Heart right ventricle (tissue), 16 donors: ENCODE data around the gene COQ8B. TPM values are rescaled to one million over a fixed set of nuclear protein-coding genes. Genes with fewer than 3 reads are reported as not detected.
"Not testable (repeated sequence)": the region's sequence is repeated elsewhere in the genome, so short reads cannot be mapped to it uniquely, and the experiment has no call there.

Experiments
- ATAC-seq, 8 donors: fragments of 200-7000 bp; cut with Tn5 transposase; one replicate each; pipeline ENCODE4 v1.9.1; 2020; ENCODE audit warnings: mild to moderate bottlenecking in 8 of 8, moderate library complexity in 8 of 8, moderate number of reproducible peaks in 1 of 8
- DNase-seq, 2 donors: peaks; one replicate each; pipeline ENCODE4 v3.0.0-alpha.2; 2020
- H3K27ac ChIP-seq, 10 donors: fragments of 200-600 bp; sonication (generic) in 2 of 10; one replicate each; pipeline versions ENCODE4 v1.5.0 to v1.8.0; 2020 to 2022; ENCODE audit warnings: mild to moderate bottlenecking in 3 of 10
- H3K27me3 ChIP-seq, 7 donors: fragments of 200-600 bp; one replicate each; pipeline ENCODE4 v1.8.0; 2021 to 2022; ENCODE audit warnings: mild to moderate bottlenecking in 2 of 7
- H3K36me3 ChIP-seq, 9 donors: fragments of 200-600 bp; sonication (generic) in 1 of 9; one replicate each; pipeline versions ENCODE4 v1.5.0 to v1.8.0; 2020 to 2022; ENCODE audit warnings: mild to moderate bottlenecking in 2 of 9
- H3K4me1 ChIP-seq, 9 donors: fragments of 200-600 bp; sonication (generic) in 1 of 9; one replicate each; pipeline versions ENCODE4 v1.5.0 to v1.8.0; 2020 to 2022; ENCODE audit warnings: mild to moderate bottlenecking in 4 of 9
- H3K4me3 ChIP-seq, 10 donors: fragments of 200-600 bp; sonication (generic) in 2 of 10; one replicate each; pipeline versions ENCODE4 v1.5.0 to v1.8.0; 2020 to 2022; ENCODE audit warnings: mild to moderate bottlenecking in 7 of 10, moderate library complexity in 2 of 10
- H3K9me3 ChIP-seq, 11 donors: fragments of 200-600 bp in 10 of 11; sonication (generic) in 2 of 11; one replicate each; pipeline versions ENCODE4 v1.5.0 to v1.8.0; 2013 to 2022; ENCODE audit warnings: mild to moderate bottlenecking in 2 of 11, control low read depth in 1 of 11, moderate library complexity in 1 of 11
- CTCF ChIP-seq, 9 donors: fragments of 200-600 bp; sonication (generic) in 2 of 9; IDR thresholded peaks; one replicate each; pipeline versions ENCODE4 v1.5.0 to v1.8.0; 2021 to 2022; ENCODE audit warnings: antibody characterized with exemption in 9 of 9, mild to moderate bottlenecking in 5 of 9, moderate library complexity in 1 of 9
- WGBS, 2 donors: extraction: QIAGEN DNeasy Blood & Tissue Kit; methylation state at CpG; one replicate each; pipeline ENCODE4 v1.1.7; 2013; ENCODE audit warnings: inconsistent platforms in 1 of 2; 5-methylcytosine and 5-hydroxymethylcytosine counted together
- intact Hi-C, 10 donors: fragments of 100-400 bp; cut with DNase I; formaldehyde crosslinking; loops; one replicate each; pipeline versions ENCODE4 v1.11.1 to v1.14.2; 2022
- polyA plus RNA-seq, 2 donors: library from polyadenylated mRNA; stranded (reverse); fragments of 200-250 nt; gene quantifications; one replicate each; pipeline ENCODE4 v1.2.3, GENCODE V29; 2013
- total RNA-seq, 10 donors: library from RNA; stranded (reverse); fragmentation: NEBNext Ultra II Directional in 3 of 10; extraction: Animal tissue kit (Norgen Biotek cat#: 25700) in 3 of 10; gene quantifications; one replicate each; pipeline versions ENCODE4 v1.2.1 to v1.2.4, GENCODE V29; 2021 to 2023
- donor health status: Arrhythmogenic right ventricular cardiomyopathy.
- donor health status: ischemic (EF 13 %, LVEDD 7.1; RV severe dilation, severe dysfunction).
- donor health status: healthy with polysubstance abuse.
- donor health status: DM: no; HTN: yes; CAD: no.
- donor health status: DM: no; HTN: no; CAD: no.
- donor health status: ischemic (EF 25% LVEDD 6.9; RV normal size, moderate dysfunction).
- donor health status: ischemic (EF 25% LVEDD 5.7; RV mildly dilated, moderate dysfunction).
- donor health status: healthy.
- donor health status: DM: yes; HTN: yes; CAD: no.
- donor health status: Ischemic cardiomyopathy.
- donor health status: ischemic (EF 35%, LVEDD 5.7; RV mildly dilated, moderate dysfunction).
- donor health status: nonischemic (EF 11% LVEDD 7.7; RV severe dilation, severe dysfunction).
- donor health status: DM: yes; HTN: yes; CAD: no.
- donor health status: PGD.
- donor health status: ischemic (EF 29% LVEDD 5.4; RV normal size, mild dysfunction).
- donor health status: nonischemic (EF 23%, LVEDD 6.1; RV moderate dilation, normal function).

COQ8B gene
- total and polyA plus RNA-seq, 12 donors = 17.9 to 34.4 (median 27.5) TPM

GRCh38 chr19:40733149-40733548, 16.5 kb upstream of the COQ8B start:
- Histone ChIP-seq H3K9me3 (no peaks in the 10 kb centered on the region), H3K4me1 (peaks cover 0 to 6% (median 0%) of the 10 kb centered on the region in 9 donors), H3K36me3 (peaks cover 3 to 100% (median 57%) of the 10 kb centered on the region in 9 donors), H3K4me3 (no peak overlapping the region), H3K27ac (no peak overlapping the region), H3K27me3 (no peaks in the 10 kb centered on the region)
- no peak for DNase-seq
- 91 to 93% methylated on average over 13 of the region's 13 CpGs for WGBS, 2 donors
- TF ChIP-seq CTCF (IDR thresholded peaks at IDR 0.05) = no peak
- no peak for ATAC-seq
- intact Hi-C loops = no loop called here

GRCh38 chr19:40732304-40732703, 15.6 kb upstream of the COQ8B start:
- H3K9me3 ChIP-seq, intact Hi-C loops, H3K27me3 ChIP-seq, H3K27ac ChIP-seq, H3K4me1 ChIP-seq, DNase-seq, ATAC-seq, H3K4me3 ChIP-seq: not testable (repeated sequence)
- peaks cover 6 to 100% (median 63%) of the 10 kb centered on the region in 9 donors for H3K36me3 ChIP-seq
- 98% methylated on average over 16 of the region's 16 CpGs for WGBS, 2 donors

GRCh38 chr19:40730065-40730464, 13.4 kb upstream of the COQ8B start:
- intact Hi-C loops, H3K4me1 ChIP-seq, H3K27me3 ChIP-seq, H3K27ac ChIP-seq, DNase-seq, H3K9me3 ChIP-seq, ATAC-seq, H3K4me3 ChIP-seq: not testable (repeated sequence)
- peaks cover 8 to 100% (median 59%) of the 10 kb centered on the region in 9 donors for H3K36me3 ChIP-seq
- WGBS, 2 donors = 94 to 95% methylated on average over 5 of the region's 5 CpGs

GRCh38 chr19:40726279-40726678, 9.6 kb upstream of the COQ8B start:
- no peak overlapping the region for H3K4me3 ChIP-seq
- peaks cover 6 to 95% (median 42%) of the 10 kb centered on the region in 9 donors for H3K36me3 ChIP-seq
- peaks cover 0 to 8% (median 0%) of the 10 kb centered on the region in 11 donors for H3K9me3 ChIP-seq
- H3K27me3 ChIP-seq = no peaks in the 10 kb centered on the region
- DNase-seq (no peak), ATAC-seq (no peak)
- H3K4me1 ChIP-seq = peaks cover 0 to 21% (median 14%) of the 10 kb centered on the region in 9 donors
- intact Hi-C loops = no loop called here
- no peak overlapping the region for H3K27ac ChIP-seq
- WGBS, 2 donors = 96 to 98% methylated on average over 4 of the region's 4 CpGs
- TF ChIP-seq CTCF (IDR thresholded peaks at IDR 0.05) = no peak

GRCh38 chr19:40724855-40725254, 8.2 kb upstream of the COQ8B start:
- no peak for TF ChIP-seq CTCF (IDR thresholded peaks at IDR 0.05)
- Histone ChIP-seq H3K4me3 (no peak overlapping the region), H3K27ac (no peak overlapping the region), H3K4me1 (peaks cover 10 to 35% (median 29%) of the 10 kb centered on the region in 9 donors), H3K36me3 (peaks cover 0 to 80% (median 30%) of the 10 kb centered on the region in 9 donors), H3K27me3 (no peaks in the 10 kb centered on the region), H3K9me3 (peaks cover 0 to 8% (median 0%) of the 10 kb centered on the region in 11 donors)
- intact Hi-C loops = no loop called here
- 91 to 97% methylated on average over 3 of the region's 3 CpGs for WGBS, 2 donors
- ATAC-seq (no peak), DNase-seq (no peak)
